ENCODE results near the gene NMRK2. TPM values are rescaled to one million over a fixed set of nuclear protein-coding genes. Genes with fewer than 3 reads are reported as not detected.

Gene NMRK2
- total RNA-seq, 1 donor from 2014 or later = not detected

GRCh38 chr19:3978145-3978544 lies 45.3 kb downstream of the NMRK2 start:
- peaks cover 0 to 2% of the 10 kb centered on the region in 2 donors for H3K4me1 ChIP-seq
- no peak overlapping the region for H3K4me3 ChIP-seq
- intact Hi-C loops (cut with DNase I) = no loop called here
- H3K27ac ChIP-seq = no peak overlapping the region
- no peaks in the 10 kb centered on the region for H3K9me3 ChIP-seq
- DNase-seq (ENCODE audit: low spot score in 2 of 2) = no peak
- no peak for TF ChIP-seq CTCF (IDR thresholded peaks at IDR 0.05)
- H3K36me3 ChIP-seq = peaks cover 79 to 82% of the 10 kb centered on the region in 2 donors
- H3K27me3 ChIP-seq = no peaks in the 10 kb centered on the region

GRCh38 chr19:3979289-3979673 lies 46.4 kb downstream of the NMRK2 start:
- peaks cover 90 to 93% of the 10 kb centered on the region in 2 donors for H3K36me3 ChIP-seq
- intact Hi-C loops (cut with DNase I) = no loop called here

GRCh38 chr19:3979674-3980352 lies 46.9 kb downstream of the NMRK2 start:
- intact Hi-C loops (cut with DNase I) = no loop called here

More at GRCh38 chr19:3979289-3979673, 46.4 kb downstream of the NMRK2 start:
- no peaks in the 10 kb centered on the region for H3K27me3 ChIP-seq
- no peak for TF ChIP-seq CTCF (IDR thresholded peaks at IDR 0.05)
- H3K4me3 ChIP-seq = no peak overlapping the region
- H3K9me3 ChIP-seq = no peaks in the 10 kb centered on the region
- peak overlapping the region in 1 of 2 donors; percentile 2 for H3K27ac ChIP-seq
- DNase-seq (ENCODE audit: low spot score in 2 of 2) = peak in 1 of 2 donors; percentile 63
- H3K4me1 ChIP-seq = peaks cover 0 to 12% of the 10 kb centered on the region in 2 donors

GRCh38 chr19:3980353-3981251 lies 47.7 kb downstream of the NMRK2 start:
- no peak for DNase-seq (ENCODE audit: low spot score in 2 of 2)
- H3K4me1 ChIP-seq = peaks cover 1 to 15% of the 10 kb centered on the region in 2 donors
- peaks cover 86 to 88% of the 10 kb centered on the region in 2 donors for H3K36me3 ChIP-seq
- no peak for TF ChIP-seq CTCF (IDR thresholded peaks at IDR 0.05)
- H3K27me3 ChIP-seq = no peaks in the 10 kb centered on the region
- no peaks in the 10 kb centered on the region for H3K9me3 ChIP-seq
- H3K27ac ChIP-seq = no peak overlapping the region
- no peak overlapping the region for H3K4me3 ChIP-seq
- intact Hi-C loops (cut with DNase I) = no loop called here

More at GRCh38 chr19:3979674-3980352, 46.9 kb downstream of the NMRK2 start:
- DNase-seq (ENCODE audit: low spot score in 2 of 2) = peak in 1 of 2 donors; percentile 60
- Histone ChIP-seq H3K4me1 (peaks cover 0 to 13% of the 10 kb centered on the region in 2 donors), H3K4me3 (no peak overlapping the region), H3K36me3 (peaks cover 90 to 94% of the 10 kb centered on the region in 2 donors), H3K9me3 (no peaks in the 10 kb centered on the region), H3K27me3 (no peaks in the 10 kb centered on the region), H3K27ac (no peak overlapping the region)
- no peak for TF ChIP-seq CTCF (IDR thresholded peaks at IDR 0.05)

- Histone ChIP-seq H3K27ac (no peak overlapping the region), H3K36me3 (peaks cover 79 to 80% of the 10 kb centered on the region in 2 donors)
Measured at GRCh38 chr19:3981373-3981735, 48.5 kb downstream of the NMRK2 start.

More at GRCh38 chr19:3981373-3981735, 48.5 kb downstream of the NMRK2 start:
- DNase-seq (ENCODE audit: low spot score in 2 of 2) = no peak
- intact Hi-C loops (cut with DNase I) = no loop called here
- H3K4me3 ChIP-seq = no peak overlapping the region
- H3K27me3 ChIP-seq = no peaks in the 10 kb centered on the region
- TF ChIP-seq CTCF (IDR thresholded peaks at IDR 0.05) = no peak
- no peaks in the 10 kb centered on the region for H3K9me3 ChIP-seq
- peaks cover 6 to 19% of the 10 kb centered on the region in 2 donors for H3K4me1 ChIP-seq

Measured in ascending aorta (tissue), 2 donors.